Type B pancreatic cell (in vitro differentiated cells): ENCODE results near the gene MACROD1. TPM values are rescaled to one million over a fixed set of nuclear protein-coding genes. Genes with fewer than 3 reads are reported as not detected.

Source experiments
- DNase-seq: peaks from one replicate; pipeline ENCODE4 v3.0.0; 2021; ENCODE audit warnings: mixed read lengths; ENCODE audit not compliant: unreplicated experiment; ENCODE audit errors: extremely low spot score
- H3K27ac Mint-ChIP-seq: 2 replicates; pipeline ENCODE4 v1.8.0; 2021; ENCODE audit warnings: mild to moderate bottlenecking, mixed read lengths
- H3K27me3 Mint-ChIP-seq: 2 replicates; pipeline ENCODE4 v1.8.0; 2021; ENCODE audit warnings: mixed read lengths
- H3K36me3 Mint-ChIP-seq: 2 replicates; pipeline ENCODE4 v1.8.0; 2021; ENCODE audit warnings: mixed read lengths
- H3K4me1 Mint-ChIP-seq: one replicate; pipeline ENCODE4 v1.8.0; 2021; ENCODE audit warnings: mixed read lengths; ENCODE audit not compliant: unreplicated experiment
- H3K4me3 Mint-ChIP-seq: 2 replicates; pipeline ENCODE4 v1.8.0; 2021; ENCODE audit warnings: mild to moderate bottlenecking, mixed read lengths
- H3K9me3 Mint-ChIP-seq: 2 replicates; pipeline ENCODE4 v1.8.0; 2021; ENCODE audit warnings: mixed read lengths
- CTCF ChIP-seq: fragments of 200-600 bp; sonication (generic); conservative IDR thresholded peaks from 2 replicates; pipeline ENCODE4 v1.5.0; 2021; ENCODE audit warnings: antibody characterized with exemption, mild to moderate bottlenecking
- total RNA-seq: library from RNA; stranded (reverse); gene quantifications from 2 replicates; pipeline ENCODE4 v1.2.1, GENCODE V29; 2021; ENCODE audit warnings: low replicate concordance

The MACROD1 gene
- total RNA-seq, 1 donor from 2014 or later: 21.1 TPM

GRCh38 chr11:64138398-64138797 is 27.5 kb downstream of the MACROD1 start:
- H3K27me3 Mint-ChIP-seq: peaks cover 14% of the 10 kb centered on the region
- no peaks in the 10 kb centered on the region for H3K9me3 Mint-ChIP-seq
- H3K4me3 Mint-ChIP-seq: no peak overlapping the region
- no peak overlapping the region for H3K27ac Mint-ChIP-seq
- no peaks in the 10 kb centered on the region for H3K36me3 Mint-ChIP-seq
- DNase-seq: no peak
- peaks cover 30% of the 10 kb centered on the region for H3K4me1 Mint-ChIP-seq
- TF ChIP-seq CTCF: no peak

GRCh38 chr11:64136765-64137441 is 29.0 kb downstream of the MACROD1 start:
- peaks cover 14% of the 10 kb centered on the region for H3K27me3 Mint-ChIP-seq
- H3K4me1 Mint-ChIP-seq: peaks cover 38% of the 10 kb centered on the region

GRCh38 chr11:64135711-64136110 is 30.2 kb downstream of the MACROD1 start:
- no peak for TF ChIP-seq CTCF
- Mint-ChIP-seq H3K4me1 (peaks cover 44% of the 10 kb centered on the region), H3K9me3 (no peaks in the 10 kb centered on the region), H3K27ac (no peak overlapping the region), H3K36me3 (no peaks in the 10 kb centered on the region), H3K4me3 (no peak overlapping the region), H3K27me3 (peaks cover 14% of the 10 kb centered on the region)
- DNase-seq: no peak

More at GRCh38 chr11:64136765-64137441, 29.0 kb downstream of the MACROD1 start:
- DNase-seq: no peak
- TF ChIP-seq CTCF: no peak
- Mint-ChIP-seq H3K36me3 (no peaks in the 10 kb centered on the region), H3K9me3 (no peaks in the 10 kb centered on the region), H3K27ac (no peak overlapping the region), H3K4me3 (no peak overlapping the region)

- H3K36me3 Mint-ChIP-seq: no peaks in the 10 kb centered on the region
- no peak for TF ChIP-seq CTCF
- H3K9me3 Mint-ChIP-seq: no peaks in the 10 kb centered on the region
- H3K4me3 Mint-ChIP-seq: no peak overlapping the region
- no peak for DNase-seq
- H3K27ac Mint-ChIP-seq: no peak overlapping the region
- peaks cover 44% of the 10 kb centered on the region for H3K4me1 Mint-ChIP-seq
- peaks cover 14% of the 10 kb centered on the region for H3K27me3 Mint-ChIP-seq
These were observed 30.9 kb downstream of the MACROD1 start for GRCh38 chr11:64134963-64135362.

GRCh38 chr11:64132982-64133705 is 32.8 kb downstream of the MACROD1 start:
- Mint-ChIP-seq H3K9me3 (no peaks in the 10 kb centered on the region), H3K36me3 (no peaks in the 10 kb centered on the region), H3K27me3 (peaks cover 16% of the 10 kb centered on the region), H3K27ac (no peak overlapping the region), H3K4me1 (peaks cover 39% of the 10 kb centered on the region), H3K4me3 (no peak overlapping the region)
- DNase-seq: no peak
- TF ChIP-seq CTCF: no peak
